Adrenal gland (tissue), 5 donors: ENCODE data around the gene AMPD3.

ENCODE experiments used
- CTCF ChIP-seq, 6 experiments: fragments of 450-650 bp in 4 of 6; fragments of 200-600 bp in 2 of 6; sonication (generic) in 1 of 6; IDR thresholded peaks; 1 replicate in 5 of 6; 2 replicates in 1 of 6; pipeline versions ENCODE4 v1.5.1 to v1.8.0; 2016 to 2021; ENCODE audit warnings: antibody characterized with exemption in 6 of 6, mild to moderate bottlenecking in 2 of 6, moderate library complexity in 1 of 6
- POLR2A ChIP-seq, 2 donors: fragments of 450-650 bp; IDR thresholded peaks; one replicate each; pipeline ENCODE4 v1.6.1; 2017; ENCODE audit warnings: antibody characterized with exemption in 2 of 2, mild to moderate bottlenecking in 2 of 2, moderate library complexity in 1 of 2
- donor health status: DM: no; HTN: no; CAD: no.

GRCh38 chr11:10441652-10442503 is 13.2 kb upstream of the AMPD3 start:
- TF ChIP-seq CTCF (IDR thresholded peaks at IDR 0.05) (no peak), POLR2A (IDR thresholded peaks at IDR 0.05) (no peak)
